Left colon (tissue), 2 donors: Measurements from ENCODE around the gene SLC25A27. TPM values are rescaled to one million over a fixed set of nuclear protein-coding genes. Genes with fewer than 3 reads are reported as not detected.

Source experiments
- ATAC-seq: fragments of 200-7000 bp; cut with Tn5 transposase; one replicate; pipeline ENCODE4 v1.9.1; 2020; ENCODE audit warnings: mild to moderate bottlenecking, moderate library complexity
- DNase-seq, 2 donors: peaks; one replicate each; pipeline ENCODE4 v3.0.0-alpha.2; 2020
- intact Hi-C, 2 donors: fragments of 100-400 bp; cut with DNase I in 1 of 2; cut with micrococcal nuclease in 1 of 2; formaldehyde crosslinking; loops; one replicate each; pipeline versions ENCODE4 v1.11.2 to v1.14.0; 2022; cut with DNase I, micrococcal nuclease
- long read RNA-seq: library from polyadenylated mRNA; unstranded; transcript quantifications from one replicate; pipeline ENCODE4 v2.0.0, GENCODE V29; 2021
- total RNA-seq, 2 donors: library from RNA; stranded (reverse); fragmentation: NEBNext Ultra II Directional; extraction: Animal tissue kit (Norgen Biotek cat#: 25700); gene quantifications; one replicate each; pipeline ENCODE4 v1.2.1, GENCODE V29; 2021
- donor health status: DM: no; HTN: no; CAD: no.
- donor health status: DM: yes; HTN: yes; CAD: no.

SLC25A27 gene, protein sequence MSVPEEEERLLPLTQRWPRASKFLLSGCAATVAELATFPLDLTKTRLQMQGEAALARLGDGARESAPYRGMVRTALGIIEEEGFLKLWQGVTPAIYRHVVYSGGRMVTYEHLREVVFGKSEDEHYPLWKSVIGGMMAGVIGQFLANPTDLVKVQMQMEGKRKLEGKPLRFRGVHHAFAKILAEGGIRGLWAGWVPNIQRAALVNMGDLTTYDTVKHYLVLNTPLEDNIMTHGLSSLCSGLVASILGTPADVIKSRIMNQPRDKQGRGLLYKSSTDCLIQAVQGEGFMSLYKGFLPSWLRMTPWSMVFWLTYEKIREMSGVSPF
- 1 to 10 TPM; 7.4 to 7.6 TPM for total RNA-seq
- long read RNA-seq, partial matches to known transcripts = 0 of 1 reads
- long read RNA-seq, other reads (novel, unspliced or antisense) = 1 of 1 reads

DNA sequence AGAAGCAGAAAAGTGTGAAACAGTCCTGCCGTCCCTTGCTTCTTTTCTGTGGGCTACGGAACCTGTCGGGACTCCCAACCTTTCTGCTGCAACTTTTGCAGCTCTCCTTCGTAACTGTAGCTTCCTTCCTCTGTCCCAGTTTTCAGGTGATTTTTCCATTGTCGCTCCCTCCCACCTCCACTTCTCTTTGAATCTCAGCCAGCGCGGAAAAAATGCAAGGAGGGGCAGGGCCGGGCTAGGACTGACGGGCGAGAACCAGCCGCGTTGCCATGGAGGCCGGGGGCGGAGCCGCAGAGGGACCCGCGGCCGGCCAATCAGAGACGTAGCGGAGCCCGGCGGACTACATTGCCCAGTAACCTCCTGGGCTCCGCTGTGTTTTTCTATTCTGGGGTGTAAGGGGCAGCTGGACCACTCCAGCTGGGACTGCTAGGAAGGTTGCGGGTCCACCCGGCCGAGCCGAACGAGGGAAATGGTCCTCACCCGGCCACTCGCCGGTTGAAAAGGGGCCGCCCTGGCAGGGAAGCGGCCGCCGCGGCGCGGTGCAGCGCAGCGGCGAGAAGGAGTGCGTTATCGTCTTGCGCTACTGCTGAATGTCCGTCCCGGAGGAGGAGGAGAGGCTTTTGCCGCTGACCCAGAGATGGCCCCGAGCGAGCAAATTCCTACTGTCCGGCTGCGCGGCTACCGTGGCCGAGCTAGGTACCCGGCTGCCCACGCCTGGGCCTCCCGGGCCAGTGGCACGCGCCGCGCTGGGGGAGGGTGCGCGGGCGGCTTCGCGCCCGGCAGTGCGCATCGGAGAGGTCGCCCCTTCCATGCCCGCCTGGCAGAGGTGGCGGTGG is at the start of gene SLC25A27, which contains the start of gene CYP39A1:
SLC25A27 (plus strand) TSS at position 373 of the 836 bp plus-strand sequence; CDS start at position 591, 218 bp downstream.
CYP39A1 (minus strand) TSS at position 216 of the 836 bp plus-strand sequence. CDS start 236 bp downstream, outside the sequence.
- DNase-seq (peak; percentile 94 to 97), ATAC-seq (peak; percentile 98)
- intact Hi-C loops = no loop called here

- ATAC-seq (no peak), DNase-seq (no peak)
- intact Hi-C loops = no loop called here
Measured at GRCh38 chr6:46605091-46605797, 47.5 kb upstream of the SLC25A27 start.

- ATAC-seq = no peak
- intact Hi-C loops = no loop called here
- DNase-seq = no peak
Measured at GRCh38 chr6:46606338-46606737, 46.4 kb upstream of the SLC25A27 start.

- ATAC-seq (no peak), DNase-seq (no peak)
- intact Hi-C loops = no loop called here
Measured at GRCh38 chr6:46610862-46611553, 41.8 kb upstream of the SLC25A27 start.

- intact Hi-C loops = no loop called here
- no peak for ATAC-seq
- no peak for DNase-seq
Measured at GRCh38 chr6:46612645-46613044, 40.1 kb upstream of the SLC25A27 start.

DNA sequence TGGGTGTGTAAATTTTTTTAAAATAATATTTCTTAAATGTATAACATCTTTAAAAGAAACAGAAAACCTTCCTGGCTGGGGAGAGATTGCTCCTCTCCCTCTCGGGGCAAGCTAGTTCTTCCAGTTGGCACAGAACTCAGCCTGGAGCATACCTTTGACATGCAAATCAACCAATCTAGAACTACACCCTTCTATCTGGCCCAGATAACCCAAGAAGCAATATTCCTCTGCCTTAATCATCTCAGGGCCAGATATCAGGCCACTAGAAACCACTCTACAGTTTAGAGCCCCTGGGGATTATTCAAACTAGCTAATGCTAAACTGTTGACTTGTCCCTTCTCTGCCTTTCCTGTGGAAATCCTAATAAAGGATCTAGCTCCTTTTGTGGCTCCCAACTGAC is 34.0 kb upstream of the SLC25A27 start:
- no peak for ATAC-seq
- no peak for DNase-seq
- intact Hi-C loops = no loop called here

- DNase-seq = no peak
- peak; percentile 46 for ATAC-seq
- intact Hi-C loops = loop anchor here in 1 of 2 donors (5.0 to 10.0 kb wide), 2 partner anchors 204 to 532 kb away; no protein-coding TSS in a partner anchor
Measured at GRCh38 chr6:46626228-46626909, 26.4 kb upstream of the SLC25A27 start.

- ATAC-seq (no peak), DNase-seq (no peak)
- intact Hi-C loops = loop anchor here in 1 of 2 donors (5.0 to 10.0 kb wide), 2 partner anchors 205 to 532 kb away; no protein-coding TSS in a partner anchor
Measured at GRCh38 chr6:46626976-46627375, 25.8 kb upstream of the SLC25A27 start.

DNA sequence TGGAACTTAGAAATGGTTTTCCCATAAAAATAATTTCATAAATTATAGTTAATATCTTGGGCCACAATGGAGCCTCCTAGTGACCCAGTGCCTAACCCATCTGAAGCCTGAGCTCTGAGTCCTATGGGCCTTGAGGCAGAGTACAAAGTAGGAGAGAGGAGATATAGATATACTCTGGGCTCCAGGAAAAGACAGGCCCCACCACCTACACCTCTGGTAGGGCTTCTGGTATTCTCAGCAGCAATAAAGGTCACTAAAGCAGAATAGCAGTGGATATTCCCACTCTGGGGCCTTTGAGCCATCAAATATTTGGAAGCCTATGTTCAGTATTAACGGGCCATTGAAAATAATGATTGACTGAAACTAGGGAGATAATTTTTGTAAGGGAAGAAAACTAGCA is 24.3 kb upstream of the SLC25A27 start:
- intact Hi-C loops = loop anchor here in 1 of 2 donors (5.0 to 10.0 kb wide), 2 partner anchors 206 to 534 kb away; no protein-coding TSS in a partner anchor
- ATAC-seq (no peak), DNase-seq (no peak)

DNA sequence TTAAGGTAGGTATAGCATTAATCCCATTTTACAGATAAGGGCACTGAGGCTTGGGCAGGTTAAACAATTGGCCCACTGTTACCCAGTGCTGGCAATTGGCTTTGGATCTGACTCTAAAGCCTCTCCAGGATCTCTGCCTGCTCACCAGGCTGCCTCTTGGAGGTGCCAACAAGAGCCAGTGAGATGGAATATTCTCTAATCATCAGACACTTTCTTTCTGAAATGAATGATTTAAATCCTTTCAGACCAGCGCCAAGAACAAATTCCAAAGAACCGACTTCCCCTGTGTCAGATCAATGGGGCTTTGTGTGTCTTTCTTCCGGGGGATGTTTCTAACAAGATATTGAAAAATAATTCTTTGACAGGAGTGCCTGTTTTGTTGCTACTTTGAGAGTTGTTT is 23.8 kb upstream of the SLC25A27 start:
- DNase-seq = no peak
- no peak for ATAC-seq
- intact Hi-C loops = loop anchor here in 1 of 2 donors (5.0 to 10.0 kb wide), 2 partner anchors 207 to 534 kb away; no protein-coding TSS in a partner anchor

DNA sequence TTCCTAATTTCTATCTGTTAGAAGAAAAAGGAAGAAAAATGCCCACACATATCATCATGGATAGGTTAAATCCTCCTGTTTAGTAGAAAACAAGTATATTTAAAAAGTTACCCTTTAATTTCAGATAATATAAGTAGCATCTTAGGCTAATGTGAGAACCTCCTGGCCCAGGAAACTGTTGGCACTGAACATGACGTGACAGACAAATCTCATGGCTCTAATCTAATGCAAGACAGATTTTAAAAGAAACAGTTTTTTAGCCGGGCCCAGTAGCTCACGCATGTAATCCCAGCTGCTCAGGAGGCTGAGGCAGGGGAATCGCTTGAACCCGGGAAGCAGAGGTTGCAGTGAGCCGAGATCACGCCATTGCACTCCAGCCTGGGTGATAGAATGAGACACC is 23.1 kb upstream of the SLC25A27 start:
- DNase-seq (no peak), ATAC-seq (no peak)
- intact Hi-C loops = loop anchor here in 1 of 2 donors (5.0 to 10.0 kb wide), 2 partner anchors 207 to 535 kb away; no protein-coding TSS in a partner anchor

- DNase-seq (no peak), ATAC-seq (no peak)
- intact Hi-C loops = no loop called here
Measured at GRCh38 chr6:46632053-46632452, 20.7 kb upstream of the SLC25A27 start.

DNA sequence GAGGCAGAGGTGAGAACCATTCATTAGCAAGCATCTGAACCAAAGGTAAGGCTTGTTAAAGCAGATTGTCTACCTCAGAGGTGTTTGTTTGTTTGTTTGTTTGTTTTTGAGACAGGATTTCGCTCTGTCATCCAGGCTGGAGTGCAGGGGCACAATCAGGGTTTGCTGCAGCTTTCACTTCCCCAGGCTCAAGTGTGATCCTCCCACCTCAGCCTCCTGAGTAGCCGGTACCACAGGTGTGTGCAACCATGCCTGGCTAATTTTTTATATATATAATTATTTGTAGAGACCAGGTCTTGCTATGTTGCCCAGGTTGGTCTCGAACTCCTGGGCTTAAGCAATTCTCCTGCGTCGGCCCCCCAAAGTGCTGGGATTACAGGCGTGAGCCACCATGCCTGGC is 17.3 kb upstream of the SLC25A27 start:
- ATAC-seq (no peak), DNase-seq (no peak)
- intact Hi-C loops = no loop called here

DNA sequence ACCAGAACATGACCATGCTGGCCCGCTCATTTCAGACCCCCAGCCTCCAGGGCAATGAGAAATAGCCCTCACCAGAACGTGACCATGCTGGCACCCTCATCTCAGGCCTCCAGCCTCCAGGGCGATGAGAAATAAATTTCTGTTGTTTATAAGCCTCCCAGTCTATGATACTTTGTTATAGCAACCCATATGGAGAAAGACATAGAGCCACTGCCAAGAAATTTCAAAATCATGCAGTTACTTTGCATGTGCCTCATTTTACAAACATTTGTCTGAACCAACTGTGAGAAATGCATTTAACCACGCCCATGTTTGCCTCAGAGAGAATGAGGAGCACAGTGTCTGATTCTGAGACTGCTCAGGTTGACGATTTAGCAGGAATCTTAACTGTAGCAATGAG is 15.6 kb upstream of the SLC25A27 start:
- ATAC-seq = no peak
- DNase-seq = no peak
- intact Hi-C loops = no loop called here

- intact Hi-C loops = no loop called here
- DNase-seq (no peak), ATAC-seq (no peak)
Measured at GRCh38 chr6:46637933-46638332, 14.8 kb upstream of the SLC25A27 start.

- intact Hi-C loops = no loop called here
- ATAC-seq (no peak), DNase-seq (no peak)
Measured at GRCh38 chr6:46638650-46639049, 14.1 kb upstream of the SLC25A27 start.

DNA sequence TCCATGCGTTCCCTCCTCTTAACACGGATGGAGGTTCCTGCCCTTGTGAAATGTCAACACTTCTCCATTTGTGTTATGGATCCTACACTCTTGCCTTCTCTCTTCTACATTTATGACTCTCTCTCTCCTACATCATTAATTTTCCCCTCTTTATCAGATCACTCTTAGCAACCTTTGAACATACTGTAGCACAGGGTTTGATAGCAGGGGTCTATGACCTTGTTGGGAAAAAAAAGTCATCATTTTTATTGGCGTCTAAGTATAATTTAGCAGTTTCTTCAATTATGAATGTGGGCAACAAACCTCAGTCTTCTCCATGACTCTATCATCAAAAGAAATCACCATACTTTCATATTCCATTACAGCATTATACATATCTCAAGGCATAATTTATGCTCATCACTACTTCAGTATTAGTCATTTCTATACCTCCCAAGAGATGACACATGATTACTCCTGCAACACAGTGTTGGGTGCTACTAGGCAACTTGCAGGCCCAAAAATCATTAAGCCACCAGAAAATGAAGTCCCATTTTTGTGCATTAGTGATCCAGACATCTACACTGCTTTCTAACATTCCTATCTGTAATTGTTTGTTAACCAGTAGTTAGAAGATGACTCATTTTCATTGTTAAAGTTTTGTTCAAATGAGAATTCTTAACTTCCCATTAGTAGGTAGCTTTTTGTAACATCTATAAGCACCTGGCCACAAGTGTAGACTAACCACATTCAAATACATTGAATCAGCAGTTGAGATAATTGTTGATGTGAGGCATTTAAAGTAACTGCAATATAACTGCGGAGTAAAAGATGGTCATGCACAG is 9.6 kb upstream of the SLC25A27 start:
- DNase-seq (no peak), ATAC-seq (no peak)
- intact Hi-C loops = no loop called here
